ENCODE results near the gene IGSF6. TPM values are rescaled to one million over a fixed set of nuclear protein-coding genes. Genes with fewer than 3 reads are reported as not detected.

IGSF6 gene
- total RNA-seq, 1 donor from 2014 or later = not detected

DNA sequence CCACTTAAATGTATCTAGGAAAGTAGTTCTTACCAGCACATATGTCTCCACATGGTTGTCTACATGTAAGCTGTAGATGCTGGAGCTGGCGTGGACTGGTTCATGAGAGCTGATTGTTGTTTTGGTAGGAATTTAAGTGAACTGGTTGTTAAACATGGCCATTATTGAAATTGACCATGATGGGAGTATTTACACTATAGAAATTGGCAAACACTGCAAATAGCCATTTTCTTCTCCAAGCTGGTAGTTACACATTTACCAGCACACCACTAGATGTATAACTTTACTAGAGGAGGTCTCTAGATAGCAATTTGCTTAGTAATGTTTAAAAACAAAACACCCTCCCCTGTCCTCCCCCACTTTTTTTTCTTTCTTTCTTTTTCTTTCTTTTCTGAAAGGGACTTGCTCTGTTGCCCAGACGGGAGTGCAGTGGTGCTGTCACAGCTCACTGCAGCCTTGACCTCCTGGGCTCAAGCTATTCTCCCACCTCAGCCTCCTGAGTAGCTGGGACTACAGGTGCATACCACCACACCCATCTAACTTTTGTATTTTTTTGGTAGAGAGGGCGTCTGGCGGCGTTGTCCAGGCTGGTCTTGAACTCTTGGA, 24.2 kb downstream of the IGSF6 start:
- peaks cover 27% of the 10 kb centered on the region for H3K36me3 Mint-ChIP-seq (ENCODE audit: unreplicated experiment)
- DNase-seq (ENCODE audit: extremely low spot score, unreplicated experiment) = no peak
- no peaks in the 10 kb centered on the region for H3K27me3 Mint-ChIP-seq (ENCODE audit: unreplicated experiment)
- peak overlapping the region; percentile 57 for H3K27ac Mint-ChIP-seq (ENCODE audit: unreplicated experiment)
- no peak for TF ChIP-seq CTCF (IDR thresholded peaks at IDR 0.05)
- no peaks in the 10 kb centered on the region for H3K9me3 Mint-ChIP-seq (ENCODE audit: unreplicated experiment)
- peaks cover 34% of the 10 kb centered on the region for H3K4me1 Mint-ChIP-seq (ENCODE audit: unreplicated experiment)
- no peak overlapping the region for H3K4me3 Mint-ChIP-seq (ENCODE audit: unreplicated experiment)

- Mint-ChIP-seq H3K9me3 (ENCODE audit: unreplicated experiment) (no peaks in the 10 kb centered on the region), H3K4me1 (ENCODE audit: unreplicated experiment) (peaks cover 34% of the 10 kb centered on the region), H3K27me3 (ENCODE audit: unreplicated experiment) (no peaks in the 10 kb centered on the region), H3K36me3 (ENCODE audit: unreplicated experiment) (peaks cover 31% of the 10 kb centered on the region), H3K27ac (ENCODE audit: unreplicated experiment) (peak overlapping the region; percentile 90), H3K4me3 (ENCODE audit: unreplicated experiment) (peak overlapping the region; percentile 30)
- DNase-seq (ENCODE audit: extremely low spot score, unreplicated experiment) = no peak
- TF ChIP-seq CTCF (IDR thresholded peaks at IDR 0.05) = no peak
Measured at GRCh38 chr16:21626659-21627277, 25.6 kb downstream of the IGSF6 start.

GRCh38 chr16:21625026-21625425, 27.4 kb downstream of the IGSF6 start:
- H3K27ac Mint-ChIP-seq (ENCODE audit: unreplicated experiment) = no peak overlapping the region
- no peaks in the 10 kb centered on the region for H3K9me3 Mint-ChIP-seq (ENCODE audit: unreplicated experiment)
- peaks cover 34% of the 10 kb centered on the region for H3K4me1 Mint-ChIP-seq (ENCODE audit: unreplicated experiment)
- H3K4me3 Mint-ChIP-seq (ENCODE audit: unreplicated experiment) = no peak overlapping the region
- no peak for TF ChIP-seq CTCF (IDR thresholded peaks at IDR 0.05)
- peaks cover 31% of the 10 kb centered on the region for H3K36me3 Mint-ChIP-seq (ENCODE audit: unreplicated experiment)
- H3K27me3 Mint-ChIP-seq (ENCODE audit: unreplicated experiment) = no peaks in the 10 kb centered on the region
- no peak for DNase-seq (ENCODE audit: extremely low spot score, unreplicated experiment)

DNA sequence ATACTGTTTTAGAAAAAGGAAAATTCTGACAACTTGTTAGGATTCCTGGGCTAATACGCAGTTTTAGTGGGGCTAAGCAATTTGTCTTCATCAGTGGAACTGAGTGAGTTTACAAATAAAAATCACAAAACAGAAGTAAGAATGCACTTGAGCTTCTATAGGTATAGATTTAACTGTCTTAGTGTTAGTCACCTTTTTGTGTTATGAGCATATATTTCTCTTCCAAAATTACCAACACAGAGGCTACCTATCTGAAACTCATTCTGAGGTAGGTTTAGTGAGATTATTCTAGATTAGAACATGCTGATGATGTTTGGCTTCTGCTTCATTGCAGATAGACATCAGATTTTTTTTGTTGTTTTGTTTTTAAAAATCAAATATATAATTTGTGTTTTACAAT, 29.9 kb downstream of the IGSF6 start:
- Mint-ChIP-seq H3K27me3 (ENCODE audit: unreplicated experiment) (no peaks in the 10 kb centered on the region), H3K4me3 (ENCODE audit: unreplicated experiment) (no peak overlapping the region)

More for the DNA sequence above, 29.9 kb downstream of the IGSF6 start:
- peaks cover 27% of the 10 kb centered on the region for H3K36me3 Mint-ChIP-seq (ENCODE audit: unreplicated experiment)
- DNase-seq (ENCODE audit: extremely low spot score, unreplicated experiment) = no peak
- peaks cover 15% of the 10 kb centered on the region for H3K4me1 Mint-ChIP-seq (ENCODE audit: unreplicated experiment)
- H3K9me3 Mint-ChIP-seq (ENCODE audit: unreplicated experiment) = no peaks in the 10 kb centered on the region
- no peak for TF ChIP-seq CTCF (IDR thresholded peaks at IDR 0.05)
- no peak overlapping the region for H3K27ac Mint-ChIP-seq (ENCODE audit: unreplicated experiment)
